ENCODE measurements around the gene DDIT4.
"Not testable (repeated sequence)": the region's sequence is repeated elsewhere in the genome, so short reads cannot be mapped to it uniquely, and the experiment has no call there.

The DDIT4 gene

GRCh38 chr10:72273410-72274212 is at the start of gene DDIT4:
Gene DDIT4, plus strand, starts transcription at chr10:72273924. Its CDS starts 293 bp downstream, at chr10:72274217.
- peak; percentile 90 for DNase-seq

GRCh38 chr10:72224191-72224590 is 49.5 kb upstream of the DDIT4 start:
- not testable (repeated sequence) for DNase-seq

- no peak for DNase-seq
Measured at GRCh38 chr10:72226418-72227027, 47.2 kb upstream of the DDIT4 start.

GRCh38 chr10:72227826-72228225 is 45.9 kb upstream of the DDIT4 start:
- no peak for DNase-seq

- DNase-seq: no peak
Measured at GRCh38 chr10:72228318-72228751, 45.4 kb upstream of the DDIT4 start.

GRCh38 chr10:72229261-72230251 is 44.2 kb upstream of the DDIT4 start:
- no peak for DNase-seq

- DNase-seq: no peak
Measured at GRCh38 chr10:72233621-72234020, 40.1 kb upstream of the DDIT4 start.

- no peak for DNase-seq
Measured at GRCh38 chr10:72234560-72235095, 39.1 kb upstream of the DDIT4 start.

- DNase-seq: no peak
Measured at GRCh38 chr10:72235544-72236279, 38.0 kb upstream of the DDIT4 start.

- DNase-seq: no peak
Measured at GRCh38 chr10:72238392-72239175, 35.1 kb upstream of the DDIT4 start.

- DNase-seq: no peak
Measured at GRCh38 chr10:72239409-72239808, 34.3 kb upstream of the DDIT4 start.

GRCh38 chr10:72240371-72240770 is 33.4 kb upstream of the DDIT4 start:
- DNase-seq: no peak

- DNase-seq: no peak
Measured at GRCh38 chr10:72241691-72242252, 32.0 kb upstream of the DDIT4 start.

- DNase-seq: no peak
Measured at GRCh38 chr10:72242675-72243074, 31.0 kb upstream of the DDIT4 start.

- DNase-seq: no peak
Measured at GRCh38 chr10:72243822-72244437, 29.8 kb upstream of the DDIT4 start.

- DNase-seq: no peak
Measured at GRCh38 chr10:72244573-72245038, 29.1 kb upstream of the DDIT4 start.

GRCh38 chr10:72245949-72246525 is 27.7 kb upstream of the DDIT4 start:
- DNase-seq: no peak

- no peak for DNase-seq
Measured at GRCh38 chr10:72248468-72249151, 25.1 kb upstream of the DDIT4 start.

GRCh38 chr10:72249176-72249862 is 24.4 kb upstream of the DDIT4 start:
- not testable (repeated sequence) for DNase-seq

Data from NCI-H1694 treated with DMSO at 0.1 percent for 48 hours (cell line).